HG02870 (cell line): Measurements from ENCODE around the gene MXRA8.
"Not testable (repeated sequence)": the region's sequence is repeated elsewhere in the genome, so short reads cannot be mapped to it uniquely, and the experiment has no call there.

Source experiments
- ATAC-seq: cut with Tn5 transposase; IDR thresholded peaks from one replicate; pipeline ENCODE4 v1.9.1; 2021; ENCODE audit warnings: mild to moderate bottlenecking, moderate library complexity; ENCODE audit not compliant: unreplicated experiment

Gene MXRA8

GRCh38 chr1:1324524-1325287, 33.6 kb downstream of the MXRA8 start, which contains the start of the genes CPTP and INTS11:
Gene CPTP (plus strand): TSS chr1:1324802. CDS start chr1:1326911, 2,109 bp downstream.
Gene INTS11 (minus strand): TSS chr1:1324660. CDS start chr1:1324608, 52 bp downstream.
- ATAC-seq: peak; percentile 62

DNA sequence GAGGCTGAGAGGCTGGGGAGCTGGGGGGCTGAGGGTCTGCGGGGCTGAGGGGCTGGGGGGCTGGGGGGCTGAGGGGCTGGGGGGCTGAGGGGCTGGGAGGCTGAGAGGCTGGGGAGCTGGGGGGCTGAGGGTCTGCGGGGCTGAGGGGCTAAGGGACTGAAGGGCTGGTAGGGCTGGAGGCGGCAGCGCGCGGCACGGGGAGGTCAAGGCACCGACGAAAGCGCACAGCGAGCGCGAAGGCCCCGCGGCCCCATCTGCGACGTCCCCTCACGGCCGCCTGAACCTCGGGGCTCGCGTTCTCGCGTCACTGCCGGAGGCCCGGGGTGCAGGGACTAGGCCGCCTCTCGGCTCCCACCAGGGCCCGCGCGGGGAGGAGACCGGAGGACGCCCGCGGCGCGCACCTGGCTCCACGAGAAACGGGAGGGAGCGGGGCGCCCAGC, 34.3 kb downstream of the MXRA8 start:
- peak; percentile 23 for ATAC-seq

DNA sequence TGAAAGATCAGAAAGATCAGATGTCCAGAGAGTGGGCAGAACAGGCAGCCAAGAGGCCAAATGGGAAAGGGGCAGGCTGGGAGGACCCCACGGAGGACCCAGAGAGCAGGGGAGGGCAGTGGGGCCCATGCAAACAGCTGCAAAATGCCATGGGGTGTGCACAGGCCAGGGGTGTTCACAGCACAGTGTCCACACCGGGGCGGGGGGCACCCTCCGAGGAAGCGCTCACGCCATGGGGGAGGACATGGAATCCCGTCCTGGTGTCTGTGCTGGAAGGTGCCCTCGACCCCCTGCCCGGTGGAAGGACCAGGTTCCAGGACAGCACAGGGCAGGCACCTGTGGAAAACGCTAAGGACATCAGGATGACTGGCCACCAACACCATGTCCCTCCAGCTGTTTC, 35.4 kb downstream of the MXRA8 start:
- no peak for ATAC-seq

- no peak for ATAC-seq
Observed at GRCh38 chr1:1322418-1322817, 35.9 kb downstream of the MXRA8 start.

GRCh38 chr1:1321477-1321876, 36.9 kb downstream of the MXRA8 start:
- ATAC-seq: no peak

DNA sequence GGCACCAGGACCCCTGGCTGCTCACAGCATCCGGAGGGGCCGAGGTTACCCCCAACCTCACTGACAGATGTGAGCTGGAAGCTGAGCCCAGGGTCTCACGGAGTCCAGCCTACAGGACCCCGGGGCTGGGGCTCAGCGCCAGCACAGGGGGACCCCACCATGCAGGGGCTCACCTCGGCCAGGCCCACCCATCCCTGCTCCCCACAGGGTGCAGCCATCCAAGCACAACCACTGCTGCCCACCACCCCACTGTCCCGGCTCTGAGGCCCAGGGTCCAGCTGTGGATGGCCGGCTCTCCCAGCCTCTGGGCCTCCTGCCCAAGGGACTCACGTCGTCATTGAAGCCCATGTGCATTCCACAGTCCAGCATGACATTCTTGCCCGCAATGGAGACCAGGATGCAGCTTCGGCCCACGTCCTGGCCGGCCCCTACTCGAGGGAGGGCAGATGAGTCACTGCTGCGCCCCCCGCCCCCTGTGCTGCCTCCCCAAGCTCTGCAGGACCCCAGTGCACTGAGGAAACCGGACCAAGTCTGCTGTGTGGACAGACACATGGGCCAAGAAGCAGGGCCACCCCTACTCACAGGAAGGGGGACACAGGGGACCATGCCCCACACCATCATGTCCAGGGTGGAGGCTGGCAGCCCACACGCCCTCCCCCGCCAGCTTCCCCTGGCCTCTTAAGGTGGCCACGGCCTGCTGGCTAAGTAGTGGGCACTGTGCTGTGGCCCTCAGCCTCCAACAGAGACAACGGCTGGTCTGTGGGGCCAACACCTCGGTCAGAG, 37.5 kb downstream of the MXRA8 start:
- no peak for ATAC-seq

- no peak for ATAC-seq
Observed at GRCh38 chr1:1319646-1319941, 38.8 kb downstream of the MXRA8 start.

DNA sequence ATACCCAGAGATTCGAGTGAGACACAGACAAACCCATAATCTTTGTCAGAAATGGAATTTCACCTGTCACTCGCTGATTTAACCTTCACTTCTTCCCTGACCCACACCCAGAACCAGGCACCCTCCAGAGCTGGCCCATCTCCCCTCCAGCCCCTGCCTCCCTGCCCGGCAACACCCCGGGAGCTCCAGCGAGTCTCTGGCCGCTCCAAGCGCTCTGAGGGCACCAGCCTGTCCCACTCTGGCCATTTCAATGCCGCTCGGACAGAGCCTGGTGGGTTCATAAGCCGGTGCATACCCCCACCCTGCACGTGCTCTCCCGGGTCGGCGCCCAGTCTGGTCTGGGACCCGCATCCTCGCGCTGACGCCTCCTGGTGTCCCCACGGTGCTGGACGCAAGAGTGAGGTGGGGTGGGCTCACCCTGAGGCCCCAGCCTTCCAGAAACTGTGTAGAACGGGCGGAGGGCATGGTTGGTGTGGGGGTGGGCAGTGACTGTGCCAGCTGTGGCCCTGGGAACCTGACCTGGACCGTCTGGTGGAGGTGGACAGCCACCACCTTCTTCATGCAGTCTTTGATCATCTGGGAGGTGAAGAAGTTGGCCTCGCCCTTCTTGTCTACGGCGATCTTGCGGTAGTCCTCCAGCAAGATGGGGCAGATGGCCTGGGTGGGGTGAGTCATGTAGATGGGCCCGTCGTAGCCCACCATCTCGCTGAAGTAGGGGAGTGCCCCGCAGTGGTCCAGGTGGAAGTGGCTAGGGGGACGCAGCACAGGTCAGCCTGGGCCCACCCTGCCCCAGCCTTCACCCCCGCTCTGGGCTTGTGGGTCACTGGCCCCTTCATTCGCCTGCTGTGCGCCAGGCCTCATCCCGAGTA, 39.3 kb downstream of the MXRA8 start:
- ATAC-seq: no peak

- ATAC-seq: no peak
Observed at GRCh38 chr1:1318131-1318652, 40.2 kb downstream of the MXRA8 start.

DNA sequence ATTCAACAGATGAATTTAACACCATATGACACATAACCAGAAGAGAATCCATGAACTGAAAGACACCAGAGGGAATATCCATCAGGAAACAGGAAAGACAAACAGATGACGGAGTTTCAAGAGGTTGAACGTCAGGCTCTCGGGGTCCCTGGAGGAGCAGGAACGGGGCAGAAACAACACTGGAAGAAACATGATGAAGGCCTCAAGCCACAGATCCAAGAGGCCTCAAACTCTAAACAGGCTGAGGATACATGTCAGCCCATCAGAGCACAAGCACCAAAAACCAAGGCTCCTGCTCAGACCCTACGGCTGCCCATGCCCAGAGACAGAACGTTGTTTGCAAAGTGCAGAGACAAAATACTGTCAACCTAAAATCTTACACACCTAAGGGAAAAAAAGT, 40.9 kb downstream of the MXRA8 start:
- no peak for ATAC-seq

DNA sequence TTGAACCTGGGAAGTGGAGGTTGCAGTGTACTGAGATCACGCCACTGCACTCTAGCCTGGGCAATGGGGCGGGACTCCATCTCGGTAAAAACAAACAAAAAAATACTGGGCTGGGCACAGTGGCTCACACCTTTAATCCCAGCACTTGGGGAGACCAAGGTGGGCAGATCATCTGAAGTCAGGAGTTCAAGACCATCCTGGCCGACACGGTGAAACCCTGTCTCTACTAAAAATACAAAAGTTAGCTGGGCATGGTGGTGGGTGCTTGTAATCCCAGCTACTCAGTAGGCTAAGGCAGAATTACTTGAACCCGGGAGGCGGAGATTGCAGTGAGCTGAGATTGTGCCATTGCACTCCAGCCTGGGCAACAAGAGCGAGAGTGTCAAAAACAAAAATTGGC, 42.2 kb downstream of the MXRA8 start:
- ATAC-seq: not testable (repeated sequence)

GRCh38 chr1:1315435-1315954, 42.9 kb downstream of the MXRA8 start:
- no peak for ATAC-seq

- ATAC-seq: no peak
Observed at GRCh38 chr1:1314678-1315335, 43.5 kb downstream of the MXRA8 start.

DNA sequence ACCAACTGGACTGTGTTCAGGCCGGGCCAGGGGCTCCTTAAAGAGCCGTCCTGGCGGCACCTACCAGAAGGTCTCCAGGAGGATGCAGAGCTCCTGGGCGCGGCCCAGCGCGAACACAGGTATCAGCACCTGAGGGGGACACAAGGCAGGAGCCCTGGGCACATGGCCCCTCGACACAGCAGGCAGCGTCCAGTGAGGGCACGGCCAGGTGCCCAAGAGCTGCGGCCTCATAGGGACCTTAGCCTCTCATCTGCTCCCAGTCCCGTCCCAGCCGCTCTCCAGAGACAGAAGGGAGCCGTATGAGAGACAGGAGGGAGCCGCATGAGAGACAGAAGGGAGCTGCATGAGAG, 44.1 kb downstream of the MXRA8 start:
- no peak for ATAC-seq

DNA sequence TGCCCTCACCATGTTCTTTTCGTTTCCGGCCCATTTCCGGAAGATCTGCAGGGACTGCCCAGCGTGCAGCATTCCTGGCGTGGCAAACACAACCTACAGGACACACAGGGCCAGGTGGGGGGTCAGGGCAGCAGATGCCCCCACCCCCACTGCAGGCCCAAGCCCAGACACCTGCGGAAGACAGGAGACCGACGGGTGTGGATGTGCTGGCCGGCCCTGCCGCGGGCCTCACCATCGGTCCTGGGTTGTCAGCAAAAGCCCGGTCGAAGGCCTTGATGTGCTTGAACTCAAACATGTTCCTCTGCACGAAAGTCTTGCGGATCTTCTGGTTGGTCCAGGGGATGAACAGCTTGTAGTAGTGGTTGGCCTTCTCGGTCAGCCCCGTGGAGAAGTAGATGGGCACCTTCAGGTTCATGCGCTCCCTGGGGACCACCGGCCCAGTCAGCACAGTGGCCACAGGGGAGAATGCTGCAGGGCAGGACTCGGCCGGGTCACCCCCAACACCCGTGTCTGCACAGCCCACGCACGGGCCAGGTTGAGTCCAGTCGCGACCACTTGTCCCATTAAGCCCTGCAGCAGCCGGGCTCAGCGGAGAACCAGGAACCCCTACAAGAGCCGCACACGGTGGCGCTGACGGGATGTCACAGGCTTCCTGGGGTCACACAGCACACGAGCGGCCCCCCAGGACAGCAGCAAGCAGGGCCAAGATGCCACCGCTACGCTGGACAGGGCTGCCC, 44.7 kb downstream of the MXRA8 start:
- ATAC-seq: no peak

- no peak for ATAC-seq
Observed at GRCh38 chr1:1312450-1313314, 45.7 kb downstream of the MXRA8 start.

DNA sequence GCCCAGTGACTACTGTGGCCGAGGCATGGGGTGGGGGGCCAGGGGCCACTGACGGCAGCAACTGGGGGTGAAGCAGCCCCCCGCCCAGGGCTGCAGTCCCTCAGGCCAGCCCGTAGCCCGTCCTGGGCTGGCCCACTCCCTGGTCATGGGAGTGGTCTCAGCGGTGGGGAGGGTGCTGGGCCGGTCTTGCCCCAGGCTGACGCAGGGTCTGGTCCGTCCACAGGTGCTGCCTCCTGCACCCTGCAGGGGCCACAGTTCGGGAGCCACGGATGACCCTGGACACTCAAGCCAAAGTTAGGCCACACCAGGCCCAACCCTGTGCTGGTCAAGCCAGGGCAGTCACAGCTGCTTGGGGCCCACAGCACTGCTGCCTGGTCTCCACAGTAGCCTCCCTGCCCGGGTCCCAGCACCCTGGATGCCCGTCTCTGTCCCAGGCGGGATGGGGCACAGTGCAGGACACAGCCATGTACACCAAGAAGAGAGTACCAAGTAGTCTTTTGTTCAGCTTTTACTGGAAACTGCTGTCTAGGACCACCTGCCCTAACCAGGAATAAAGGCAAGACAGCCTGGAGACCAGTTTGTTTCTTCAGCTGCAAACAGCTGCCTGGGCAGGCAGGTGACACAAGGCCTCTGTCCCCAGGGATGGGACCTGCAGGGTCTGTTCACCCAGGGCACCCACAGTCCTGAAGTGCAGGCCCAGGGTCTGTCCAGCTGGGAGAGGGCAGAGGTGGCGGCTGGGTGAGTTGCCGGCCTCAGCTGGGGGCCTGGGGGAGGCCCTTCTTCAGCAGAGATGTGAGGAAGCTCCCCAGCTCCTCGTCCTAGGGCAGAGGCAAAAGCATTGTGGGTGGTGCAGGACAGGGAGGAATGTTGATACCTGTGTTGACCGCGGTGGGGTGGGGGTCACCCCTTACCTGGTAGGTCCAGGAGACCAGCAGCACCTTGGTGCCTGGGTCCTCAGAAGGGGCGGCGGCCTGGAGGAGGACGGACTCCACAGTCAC, 46.9 kb downstream of the MXRA8 start:
- ATAC-seq: no peak
